GM18505 (cell line): Measurements from ENCODE around the gene UBP1.
"Not testable (repeated sequence)": the region's sequence is repeated elsewhere in the genome, so short reads cannot be mapped to it uniquely, and the experiment has no call there.

ENCODE experiments used
- ATAC-seq: cut with Tn5 transposase; IDR thresholded peaks from one replicate; pipeline ENCODE4 v1.9.1; 2021; ENCODE audit not compliant: unreplicated experiment
- POLR2A ChIP-seq: IDR thresholded peaks from 4 replicates; pipeline ENCODE4 v1.6.1; 2011; ENCODE audit warnings: borderline replicate concordance; ENCODE audit not compliant: insufficient read depth, insufficient read length; ENCODE audit errors: extremely low read depth

UBP1 gene

GRCh38 chr3:33358172-33358781 is 81.9 kb downstream of the UBP1 start:
- no peak for ATAC-seq
- no peak for TF ChIP-seq POLR2A

DNA sequence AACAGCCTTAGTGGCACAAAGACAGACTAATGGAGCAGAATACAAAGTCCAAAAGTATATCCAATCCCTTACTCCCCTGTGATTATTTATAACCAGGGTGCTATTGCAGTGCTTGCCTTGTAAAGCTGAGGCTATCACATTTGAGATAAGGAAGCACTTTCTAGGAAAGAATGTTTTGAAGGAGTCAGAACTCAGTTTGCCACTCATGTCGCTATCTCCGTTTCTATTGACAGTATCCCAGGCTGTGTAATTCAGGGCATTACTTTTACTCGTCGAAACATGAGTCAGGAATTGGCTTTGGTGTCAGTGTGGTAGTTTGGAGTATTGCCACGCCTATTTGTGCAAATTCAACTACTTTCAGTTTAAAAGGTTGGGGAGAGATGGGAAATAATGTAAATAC is 84.6 kb downstream of the UBP1 start:
- no peak for TF ChIP-seq POLR2A
- no peak for ATAC-seq

GRCh38 chr3:33339758-33340157 is 100.4 kb downstream of the UBP1 start:
- no peak for ATAC-seq
- no peak for TF ChIP-seq POLR2A

- not testable (repeated sequence) for ATAC-seq
Observed at GRCh38 chr3:33338936-33339465, 101.2 kb downstream of the UBP1 start.
